ENCODE data around the gene GPR156.

DNA sequence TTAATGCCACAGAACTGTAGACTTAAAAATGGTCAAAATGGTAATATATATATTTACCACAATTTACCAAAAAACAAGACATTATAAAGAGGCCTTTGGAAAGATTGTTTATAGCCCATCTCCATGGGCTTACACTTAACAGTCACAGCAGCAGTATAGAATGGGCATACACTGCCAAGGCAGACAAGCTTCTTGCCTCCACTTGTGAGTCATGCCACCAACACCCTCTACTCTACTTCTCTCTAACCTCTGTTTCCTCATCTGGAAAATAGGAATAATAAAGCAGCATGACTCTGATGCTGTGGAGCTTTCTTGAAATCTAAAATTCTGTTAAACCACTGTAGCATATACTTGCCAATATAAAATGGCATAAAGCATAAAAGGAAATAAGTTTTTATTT, 14.4 kb upstream of the GPR156 start:
- no peak for TF ChIP-seq EP300 (IDR thresholded peaks at IDR 0.05)
- TF ChIP-seq, protein P1, sequence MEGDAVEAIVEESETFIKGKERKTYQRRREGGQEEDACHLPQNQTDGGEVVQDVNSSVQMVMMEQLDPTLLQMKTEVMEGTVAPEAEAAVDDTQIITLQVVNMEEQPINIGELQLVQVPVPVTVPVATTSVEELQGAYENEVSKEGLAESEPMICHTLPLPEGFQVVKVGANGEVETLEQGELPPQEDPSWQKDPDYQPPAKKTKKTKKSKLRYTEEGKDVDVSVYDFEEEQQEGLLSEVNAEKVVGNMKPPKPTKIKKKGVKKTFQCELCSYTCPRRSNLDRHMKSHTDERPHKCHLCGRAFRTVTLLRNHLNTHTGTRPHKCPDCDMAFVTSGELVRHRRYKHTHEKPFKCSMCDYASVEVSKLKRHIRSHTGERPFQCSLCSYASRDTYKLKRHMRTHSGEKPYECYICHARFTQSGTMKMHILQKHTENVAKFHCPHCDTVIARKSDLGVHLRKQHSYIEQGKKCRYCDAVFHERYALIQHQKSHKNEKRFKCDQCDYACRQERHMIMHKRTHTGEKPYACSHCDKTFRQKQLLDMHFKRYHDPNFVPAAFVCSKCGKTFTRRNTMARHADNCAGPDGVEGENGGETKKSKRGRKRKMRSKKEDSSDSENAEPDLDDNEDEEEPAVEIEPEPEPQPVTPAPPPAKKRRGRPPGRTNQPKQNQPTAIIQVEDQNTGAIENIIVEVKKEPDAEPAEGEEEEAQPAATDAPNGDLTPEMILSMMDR (IDR thresholded peaks at IDR 0.05): no peak
- TF ChIP-seq POLR2AphosphoS5 (IDR thresholded peaks at IDR 0.05): no peak
